SK-N-SH treated with all-trans-retinoic acid at 6 μM for 48 hours (cell line): ENCODE results near the gene HBG2.

ENCODE experiments used
- ATAC-seq: fragments of 200-7000 bp; cut with Tn5 transposase; 3 replicates; pipeline ENCODE4 v1.9.1; 2020; ENCODE audit warnings: mild to moderate bottlenecking, moderate library complexity
- ARNTL ChIP-seq: fragments of 450-650 bp; formaldehyde crosslinking; IDR thresholded peaks from 2 replicates; pipeline ENCODE4 v1.5.0; 2020; ENCODE audit warnings: low read depth, mild to moderate bottlenecking, moderate library complexity, borderline replicate concordance
- BACH2 ChIP-seq: fragments of 250-450 bp; sonication (Bioruptor Pico); IDR thresholded peaks from 2 replicates; pipeline ENCODE4 v1.9.0; 2021; ENCODE audit warnings: mild to moderate bottlenecking, borderline replicate concordance
- CSDC2 ChIP-seq: fragments of 250-450 bp; sonication (Bioruptor Pico); IDR thresholded peaks from 2 replicates; pipeline ENCODE4 v1.5.0; 2020; ENCODE audit warnings: mild to moderate bottlenecking, moderate library complexity
- ESRRG ChIP-seq: fragments of 250-450 bp; sonication (Bioruptor Pico); IDR thresholded peaks from 2 replicates; pipeline ENCODE4 v1.6.1; 2021; ENCODE audit warnings: mild to moderate bottlenecking
- GLIS3 ChIP-seq: fragments of 250-450 bp; sonication (Bioruptor Pico); IDR thresholded peaks from 2 replicates; pipeline ENCODE4 v1.5.0; 2020; ENCODE audit warnings: mild to moderate bottlenecking, moderate library complexity
- OSR1 ChIP-seq: fragments of 250-450 bp; sonication (Bioruptor Pico); IDR thresholded peaks from 2 replicates; pipeline ENCODE4 v1.8.0; 2022; ENCODE audit warnings: moderate library complexity, mild to moderate bottlenecking, inconsistent platforms
- PPARA ChIP-seq: fragments of 250-450 bp; sonication (Bioruptor Pico); IDR thresholded peaks from 2 replicates; pipeline ENCODE4 v1.5.0; 2020; ENCODE audit warnings: mild to moderate bottlenecking, borderline replicate concordance
- RARB ChIP-seq: fragments of 250-450 bp; sonication (Bioruptor Pico); IDR thresholded peaks from 2 replicates; pipeline ENCODE4 v1.8.0; 2021; ENCODE audit warnings: mild to moderate bottlenecking, moderate library complexity
- SNAI2 ChIP-seq: fragments of 250-450 bp; sonication (Bioruptor Pico); IDR thresholded peaks from 2 replicates; pipeline ENCODE4 v1.5.0; 2020; ENCODE audit warnings: mild to moderate bottlenecking, moderate library complexity
- TCF4 ChIP-seq: fragments of 250-450 bp; sonication (Bioruptor Pico); IDR thresholded peaks from 2 replicates; pipeline ENCODE4 v1.8.0; 2021; ENCODE audit warnings: mild to moderate bottlenecking, moderate library complexity, borderline replicate concordance
- TOX ChIP-seq: fragments of 250-450 bp; sonication (Bioruptor Pico); IDR thresholded peaks from 2 replicates; pipeline ENCODE4 v1.8.0; 2021; ENCODE audit warnings: mild to moderate bottlenecking, moderate library complexity, borderline replicate concordance
- ZFP3 ChIP-seq: fragments of 250-450 bp; sonication (Bioruptor Pico); IDR thresholded peaks from 2 replicates; pipeline ENCODE4 v1.5.0; 2020; ENCODE audit warnings: mild to moderate bottlenecking, moderate library complexity
- ZFP30 ChIP-seq: fragments of 450-650 bp; formaldehyde crosslinking; IDR thresholded peaks from 2 replicates; pipeline ENCODE4 v1.5.0; 2022; ENCODE audit warnings: mild to moderate bottlenecking, moderate library complexity
- ZNF565 ChIP-seq: fragments of 450-650 bp; formaldehyde crosslinking; conservative IDR thresholded peaks from 2 replicates; pipeline ENCODE4 v1.5.0; 2020; ENCODE audit warnings: low read depth, mild to moderate bottlenecking, moderate library complexity
- ZNF70 ChIP-seq: fragments of 450-650 bp; formaldehyde crosslinking; IDR thresholded peaks from 2 replicates; pipeline ENCODE4 v1.5.0; 2020; ENCODE audit warnings: mild to moderate bottlenecking, moderate library complexity
- ZNF8 ChIP-seq: fragments of 450-650 bp; formaldehyde crosslinking; IDR thresholded peaks from 2 replicates; pipeline ENCODE4 v1.5.0; 2020; ENCODE audit warnings: mild to moderate bottlenecking, moderate library complexity
- TF ChIP-seq, protein P1 (sequence below): fragments of 250-450 bp; sonication (Bioruptor Pico); IDR thresholded peaks from 2 replicates; pipeline ENCODE4 v1.5.1; 2021; ENCODE audit warnings: mild to moderate bottlenecking, moderate library complexity
- TF ChIP-seq, protein P2 (sequence below): fragments of 250-450 bp; sonication (Bioruptor Pico); IDR thresholded peaks from 2 replicates; pipeline ENCODE4 v1.5.1; 2020; ENCODE audit warnings: low read depth, mild to moderate bottlenecking, moderate library complexity
- TF ChIP-seq, protein P3 (sequence below): fragments of 250-450 bp; sonication (Bioruptor Pico); IDR thresholded peaks from 2 replicates; pipeline ENCODE4 v1.8.0; 2020; ENCODE audit warnings: mild to moderate bottlenecking, moderate library complexity, borderline replicate concordance
- TF ChIP-seq, protein P4 (sequence below): fragments of 250-450 bp; sonication (Bioruptor Pico); IDR thresholded peaks from 2 replicates; pipeline ENCODE4 v1.8.0; 2021; ENCODE audit warnings: low read depth, mild to moderate bottlenecking, moderate library complexity, borderline replicate concordance

Gene HBG2

DNA sequence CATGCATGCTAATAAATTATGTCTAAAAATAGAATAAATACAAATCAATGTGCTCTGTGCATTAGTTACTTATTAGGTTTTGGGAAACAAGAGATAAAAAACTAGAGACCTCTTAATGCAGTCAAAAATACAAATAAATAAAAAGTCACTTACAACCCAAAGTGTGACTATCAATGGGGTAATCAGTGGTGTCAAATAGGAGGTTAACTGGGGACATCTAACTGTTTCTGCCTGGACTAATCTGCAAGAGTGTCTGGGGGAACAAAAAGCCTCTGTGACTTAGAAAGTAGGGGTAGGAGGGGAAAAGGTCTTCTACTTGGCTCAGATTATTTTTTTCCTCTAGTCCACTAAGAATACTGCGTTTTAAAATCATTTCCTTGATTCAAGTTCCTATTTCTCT, 26.9 kb downstream of the HBG2 start:
- no peak for ATAC-seq
- TF ChIP-seq ZFP30 (CRISPR knock-in tag) (no peak), ZNF8 (CRISPR knock-in tag) (no peak), ZNF70 (no peak), SNAI2 (CRISPR knock-in tag) (no peak), OSR1 (no peak), CSDC2 (CRISPR knock-in tag) (no peak), GLIS3 (CRISPR knock-in tag) (no peak), BACH2 (no peak), TOX (CRISPR knock-in tag) (no peak), ZFP3 (CRISPR knock-in tag) (no peak), ESRRG (no peak), TCF4 (CRISPR knock-in tag) (no peak)
- TF ChIP-seq, protein P1, sequence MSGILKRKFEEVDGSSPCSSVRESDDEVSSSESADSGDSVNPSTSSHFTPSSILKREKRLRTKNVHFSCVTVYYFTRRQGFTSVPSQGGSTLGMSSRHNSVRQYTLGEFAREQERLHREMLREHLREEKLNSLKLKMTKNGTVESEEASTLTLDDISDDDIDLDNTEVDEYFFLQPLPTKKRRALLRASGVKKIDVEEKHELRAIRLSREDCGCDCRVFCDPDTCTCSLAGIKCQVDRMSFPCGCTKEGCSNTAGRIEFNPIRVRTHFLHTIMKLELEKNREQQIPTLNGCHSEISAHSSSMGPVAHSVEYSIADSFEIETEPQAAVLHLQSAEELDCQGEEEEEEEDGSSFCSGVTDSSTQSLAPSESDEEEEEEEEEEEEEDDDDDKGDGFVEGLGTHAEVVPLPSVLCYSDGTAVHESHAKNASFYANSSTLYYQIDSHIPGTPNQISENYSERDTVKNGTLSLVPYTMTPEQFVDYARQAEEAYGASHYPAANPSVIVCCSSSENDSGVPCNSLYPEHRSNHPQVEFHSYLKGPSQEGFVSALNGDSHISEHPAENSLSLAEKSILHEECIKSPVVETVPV (CRISPR knock-in tag): no peak

GRCh38 chr11:5226732-5227310, 27.8 kb downstream of the HBG2 start, which contains the start of gene HBB:
Gene HBB, minus strand, starts transcription at chr11:5227071. Its CDS starts 50 bp downstream, at chr11:5227021.
- TF ChIP-seq TOX (CRISPR knock-in tag): no peak
- TF ChIP-seq, protein P2, sequence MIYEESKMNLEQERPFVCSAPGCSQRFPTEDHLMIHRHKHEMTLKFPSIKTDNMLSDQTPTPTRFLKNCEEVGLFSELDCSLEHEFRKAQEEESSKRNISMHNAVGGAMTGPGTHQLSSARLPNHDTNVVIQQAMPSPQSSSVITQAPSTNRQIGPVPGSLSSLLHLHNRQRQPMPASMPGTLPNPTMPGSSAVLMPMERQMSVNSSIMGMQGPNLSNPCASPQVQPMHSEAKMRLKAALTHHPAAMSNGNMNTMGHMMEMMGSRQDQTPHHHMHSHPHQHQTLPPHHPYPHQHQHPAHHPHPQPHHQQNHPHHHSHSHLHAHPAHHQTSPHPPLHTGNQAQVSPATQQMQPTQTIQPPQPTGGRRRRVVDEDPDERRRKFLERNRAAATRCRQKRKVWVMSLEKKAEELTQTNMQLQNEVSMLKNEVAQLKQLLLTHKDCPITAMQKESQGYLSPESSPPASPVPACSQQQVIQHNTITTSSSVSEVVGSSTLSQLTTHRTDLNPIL (CRISPR knock-in tag): no peak
- TF ChIP-seq GLIS3 (CRISPR knock-in tag): no peak
- TF ChIP-seq ZFP30 (CRISPR knock-in tag): no peak
- no peak for TF ChIP-seq TCF4 (CRISPR knock-in tag)
- TF ChIP-seq, protein P3, sequence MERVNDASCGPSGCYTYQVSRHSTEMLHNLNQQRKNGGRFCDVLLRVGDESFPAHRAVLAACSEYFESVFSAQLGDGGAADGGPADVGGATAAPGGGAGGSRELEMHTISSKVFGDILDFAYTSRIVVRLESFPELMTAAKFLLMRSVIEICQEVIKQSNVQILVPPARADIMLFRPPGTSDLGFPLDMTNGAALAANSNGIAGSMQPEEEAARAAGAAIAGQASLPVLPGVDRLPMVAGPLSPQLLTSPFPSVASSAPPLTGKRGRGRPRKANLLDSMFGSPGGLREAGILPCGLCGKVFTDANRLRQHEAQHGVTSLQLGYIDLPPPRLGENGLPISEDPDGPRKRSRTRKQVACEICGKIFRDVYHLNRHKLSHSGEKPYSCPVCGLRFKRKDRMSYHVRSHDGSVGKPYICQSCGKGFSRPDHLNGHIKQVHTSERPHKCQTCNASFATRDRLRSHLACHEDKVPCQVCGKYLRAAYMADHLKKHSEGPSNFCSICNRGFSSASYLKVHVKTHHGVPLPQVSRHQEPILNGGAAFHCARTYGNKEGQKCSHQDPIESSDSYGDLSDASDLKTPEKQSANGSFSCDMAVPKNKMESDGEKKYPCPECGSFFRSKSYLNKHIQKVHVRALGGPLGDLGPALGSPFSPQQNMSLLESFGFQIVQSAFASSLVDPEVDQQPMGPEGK (CRISPR knock-in tag): no peak
- no peak for TF ChIP-seq RARB
- TF ChIP-seq, protein P1 (CRISPR knock-in tag): no peak
- no peak for TF ChIP-seq ZFP3 (CRISPR knock-in tag)
- no peak for ATAC-seq

DNA sequence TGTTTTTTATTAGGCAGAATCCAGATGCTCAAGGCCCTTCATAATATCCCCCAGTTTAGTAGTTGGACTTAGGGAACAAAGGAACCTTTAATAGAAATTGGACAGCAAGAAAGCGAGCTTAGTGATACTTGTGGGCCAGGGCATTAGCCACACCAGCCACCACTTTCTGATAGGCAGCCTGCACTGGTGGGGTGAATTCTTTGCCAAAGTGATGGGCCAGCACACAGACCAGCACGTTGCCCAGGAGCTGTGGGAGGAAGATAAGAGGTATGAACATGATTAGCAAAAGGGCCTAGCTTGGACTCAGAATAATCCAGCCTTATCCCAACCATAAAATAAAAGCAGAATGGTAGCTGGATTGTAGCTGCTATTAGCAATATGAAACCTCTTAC, 29.1 kb downstream of the HBG2 start:
- ATAC-seq: no peak
- no peak for TF ChIP-seq TCF4 (CRISPR knock-in tag)
- TF ChIP-seq ARNTL (CRISPR knock-in tag): no peak
- TF ChIP-seq, protein P1 (CRISPR knock-in tag): no peak
- no peak for TF ChIP-seq ZNF565 (CRISPR knock-in tag)
- no peak for TF ChIP-seq ESRRG
- TF ChIP-seq, protein P4, sequence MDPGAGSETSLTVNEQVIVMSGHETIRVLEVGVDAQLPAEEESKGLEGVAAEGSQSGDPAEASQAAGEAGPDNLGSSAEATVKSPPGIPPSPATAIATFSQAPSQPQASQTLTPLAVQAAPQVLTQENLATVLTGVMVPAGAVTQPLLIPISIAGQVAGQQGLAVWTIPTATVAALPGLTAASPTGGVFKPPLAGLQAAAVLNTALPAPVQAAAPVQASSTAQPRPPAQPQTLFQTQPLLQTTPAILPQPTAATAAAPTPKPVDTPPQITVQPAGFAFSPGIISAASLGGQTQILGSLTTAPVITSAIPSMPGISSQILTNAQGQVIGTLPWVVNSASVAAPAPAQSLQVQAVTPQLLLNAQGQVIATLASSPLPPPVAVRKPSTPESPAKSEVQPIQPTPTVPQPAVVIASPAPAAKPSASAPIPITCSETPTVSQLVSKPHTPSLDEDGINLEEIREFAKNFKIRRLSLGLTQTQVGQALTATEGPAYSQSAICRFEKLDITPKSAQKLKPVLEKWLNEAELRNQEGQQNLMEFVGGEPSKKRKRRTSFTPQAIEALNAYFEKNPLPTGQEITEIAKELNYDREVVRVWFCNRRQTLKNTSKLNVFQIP (CRISPR knock-in tag): no peak
- TF ChIP-seq, protein P2 (CRISPR knock-in tag): no peak
- TF ChIP-seq OSR1: no peak
- no peak for TF ChIP-seq SNAI2 (CRISPR knock-in tag)
- no peak for TF ChIP-seq RARB
- no peak for TF ChIP-seq BACH2
- TF ChIP-seq PPARA (CRISPR knock-in tag): no peak
- no peak for TF ChIP-seq TOX (CRISPR knock-in tag)
- TF ChIP-seq, all 23 proteins: peak for 0
